ENCODE results near the gene VTI1A.

DNA sequence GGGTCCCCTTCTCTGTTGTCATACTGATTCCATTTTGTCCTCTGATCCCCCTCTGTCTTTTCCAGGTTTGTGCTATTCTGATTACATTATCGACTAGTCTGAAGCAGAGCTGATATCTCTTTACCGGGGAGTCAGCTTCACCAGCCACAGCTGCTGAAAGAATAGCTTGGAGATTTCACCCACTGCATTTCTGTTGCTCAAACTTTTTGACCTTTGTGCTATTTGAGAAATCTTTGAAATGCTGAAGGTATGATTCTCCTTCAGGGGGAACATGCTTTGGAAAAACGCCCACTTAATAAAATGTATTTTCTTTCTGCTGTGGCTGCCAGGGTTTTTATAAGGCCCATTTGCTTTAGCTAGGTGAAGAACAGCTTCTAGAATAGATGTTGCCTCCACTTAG, 305.3 kb downstream of the VTI1A start:
- TF ChIP-seq, protein P1, sequence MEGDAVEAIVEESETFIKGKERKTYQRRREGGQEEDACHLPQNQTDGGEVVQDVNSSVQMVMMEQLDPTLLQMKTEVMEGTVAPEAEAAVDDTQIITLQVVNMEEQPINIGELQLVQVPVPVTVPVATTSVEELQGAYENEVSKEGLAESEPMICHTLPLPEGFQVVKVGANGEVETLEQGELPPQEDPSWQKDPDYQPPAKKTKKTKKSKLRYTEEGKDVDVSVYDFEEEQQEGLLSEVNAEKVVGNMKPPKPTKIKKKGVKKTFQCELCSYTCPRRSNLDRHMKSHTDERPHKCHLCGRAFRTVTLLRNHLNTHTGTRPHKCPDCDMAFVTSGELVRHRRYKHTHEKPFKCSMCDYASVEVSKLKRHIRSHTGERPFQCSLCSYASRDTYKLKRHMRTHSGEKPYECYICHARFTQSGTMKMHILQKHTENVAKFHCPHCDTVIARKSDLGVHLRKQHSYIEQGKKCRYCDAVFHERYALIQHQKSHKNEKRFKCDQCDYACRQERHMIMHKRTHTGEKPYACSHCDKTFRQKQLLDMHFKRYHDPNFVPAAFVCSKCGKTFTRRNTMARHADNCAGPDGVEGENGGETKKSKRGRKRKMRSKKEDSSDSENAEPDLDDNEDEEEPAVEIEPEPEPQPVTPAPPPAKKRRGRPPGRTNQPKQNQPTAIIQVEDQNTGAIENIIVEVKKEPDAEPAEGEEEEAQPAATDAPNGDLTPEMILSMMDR (IDR thresholded peaks at IDR 0.05) = no peak
- TF ChIP-seq POLR2A (IDR thresholded peaks at IDR 0.05) = no peak
